Measurements from ENCODE around the gene OGFOD2.

OGFOD2 gene

GRCh38 chr12:122990961-122991622, 16.0 kb downstream of the OGFOD2 start:
- DNase-seq (ENCODE audit: low read depth, low spot score): no peak
- POLR2A ChIA-PET: no interaction called here
- CTCF ChIA-PET: interaction anchor here (1.1 to 6.0 kb wide), 2 partner anchors 241 to 246 kb away, joined by 3 to 27 read pairs; no protein-coding TSS in a partner anchor
- TF ChIP-seq, protein P1, sequence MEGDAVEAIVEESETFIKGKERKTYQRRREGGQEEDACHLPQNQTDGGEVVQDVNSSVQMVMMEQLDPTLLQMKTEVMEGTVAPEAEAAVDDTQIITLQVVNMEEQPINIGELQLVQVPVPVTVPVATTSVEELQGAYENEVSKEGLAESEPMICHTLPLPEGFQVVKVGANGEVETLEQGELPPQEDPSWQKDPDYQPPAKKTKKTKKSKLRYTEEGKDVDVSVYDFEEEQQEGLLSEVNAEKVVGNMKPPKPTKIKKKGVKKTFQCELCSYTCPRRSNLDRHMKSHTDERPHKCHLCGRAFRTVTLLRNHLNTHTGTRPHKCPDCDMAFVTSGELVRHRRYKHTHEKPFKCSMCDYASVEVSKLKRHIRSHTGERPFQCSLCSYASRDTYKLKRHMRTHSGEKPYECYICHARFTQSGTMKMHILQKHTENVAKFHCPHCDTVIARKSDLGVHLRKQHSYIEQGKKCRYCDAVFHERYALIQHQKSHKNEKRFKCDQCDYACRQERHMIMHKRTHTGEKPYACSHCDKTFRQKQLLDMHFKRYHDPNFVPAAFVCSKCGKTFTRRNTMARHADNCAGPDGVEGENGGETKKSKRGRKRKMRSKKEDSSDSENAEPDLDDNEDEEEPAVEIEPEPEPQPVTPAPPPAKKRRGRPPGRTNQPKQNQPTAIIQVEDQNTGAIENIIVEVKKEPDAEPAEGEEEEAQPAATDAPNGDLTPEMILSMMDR (IDR thresholded peaks at IDR 0.05; ENCODE audit: insufficient read depth, low read length, missing control alignments): no peak
- no peak overlapping the region for H3K4me3 ChIP-seq (ENCODE audit: low read depth, low read length)

DNA sequence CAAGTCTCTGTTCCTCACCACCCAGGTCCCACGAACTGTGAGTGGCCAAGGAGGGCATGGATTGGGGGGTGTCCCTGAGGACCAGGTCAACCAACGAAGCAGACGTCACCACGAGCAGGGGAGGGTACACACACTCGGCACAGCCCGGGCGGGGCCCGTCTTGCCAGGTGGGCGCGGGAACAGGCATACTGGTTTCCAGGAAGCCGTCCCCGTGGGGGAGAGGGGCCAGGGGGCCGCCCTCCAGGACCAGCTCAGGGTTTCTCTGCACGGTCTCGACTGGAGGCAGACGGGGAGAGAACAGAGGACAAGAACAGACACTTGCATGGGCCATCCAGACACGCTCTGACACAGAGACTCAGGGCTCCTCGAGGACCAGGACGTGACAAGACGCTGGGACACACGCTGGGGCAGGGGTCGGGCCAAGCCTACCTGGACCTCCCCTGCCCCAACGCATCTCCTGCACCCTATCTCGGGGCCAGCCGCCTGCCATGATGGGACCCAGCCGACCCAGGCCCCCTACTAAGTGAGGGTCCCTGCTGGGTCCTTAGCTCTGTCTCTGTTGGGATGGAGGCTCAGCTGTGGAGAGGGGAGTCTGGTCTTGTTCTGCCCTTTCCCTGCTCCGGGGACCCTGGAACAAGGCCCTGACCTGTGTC, 16.7 kb downstream of the OGFOD2 start:
- ChIA-PET POLR2A (no interaction called here), CTCF (interaction anchor here (1.1 kb wide), 1 partner anchor 240 kb away, joined by 3 read pairs; no protein-coding TSS in a partner anchor)
- no peak for DNase-seq (ENCODE audit: low read depth, low spot score)
- TF ChIP-seq, protein P1 (IDR thresholded peaks at IDR 0.05; ENCODE audit: insufficient read depth, low read length, missing control alignments): no peak
- no peak overlapping the region for H3K4me3 ChIP-seq (ENCODE audit: low read depth, low read length)

- H3K4me3 ChIP-seq (ENCODE audit: low read depth, low read length): no peak overlapping the region
- POLR2A ChIA-PET: no interaction called here
- no peak for DNase-seq (ENCODE audit: low read depth, low spot score)
- CTCF ChIA-PET: no interaction called here
- TF ChIP-seq, protein P1 (IDR thresholded peaks at IDR 0.05; ENCODE audit: insufficient read depth, low read length, missing control alignments): no peak
Observed at GRCh38 chr12:122992386-122992785, 17.3 kb downstream of the OGFOD2 start.

DNA sequence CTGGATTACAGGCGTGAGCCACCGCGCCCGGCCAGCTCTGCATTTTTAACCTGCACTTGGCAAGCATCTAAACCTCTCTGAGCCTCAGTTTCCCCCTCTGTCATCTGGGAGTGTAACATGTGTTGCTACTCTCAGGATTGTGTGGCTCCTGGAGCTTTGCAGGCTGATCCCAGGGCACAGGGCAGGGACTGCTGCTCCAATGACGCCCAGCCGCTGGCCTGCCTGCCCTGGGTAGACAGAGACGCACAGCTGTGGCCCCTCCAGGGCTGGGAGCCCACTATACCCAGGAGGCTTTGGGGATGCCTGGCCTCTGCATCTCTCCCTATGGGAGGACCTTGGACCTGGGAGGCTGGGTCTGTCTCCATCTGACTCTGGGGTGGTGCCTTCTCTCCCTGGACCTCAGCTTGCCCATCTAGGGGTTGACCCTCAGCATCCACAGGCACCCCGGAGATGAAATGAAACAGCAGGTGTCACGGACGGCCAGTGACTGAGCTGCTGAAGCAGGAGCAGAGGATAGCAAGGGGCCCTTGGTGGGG, 19.2 kb downstream of the OGFOD2 start:
- ChIA-PET POLR2A (interaction anchor here (0.7 kb wide), 1 partner anchor 239 kb away, joined by 4 read pairs; the partner anchor contains the start of genes MPHOSPH9 and MTRFR), CTCF (interaction anchor here (1.4 kb wide), 1 partner anchor 244 kb away, joined by 3 read pairs; no protein-coding TSS in a partner anchor)
- DNase-seq (ENCODE audit: low read depth, low spot score): no peak
- TF ChIP-seq, protein P1 (IDR thresholded peaks at IDR 0.05; ENCODE audit: insufficient read depth, low read length, missing control alignments): no peak
- no peak overlapping the region for H3K4me3 ChIP-seq (ENCODE audit: low read depth, low read length)

GRCh38 chr12:122994781-122995502, 19.9 kb downstream of the OGFOD2 start:
- ChIA-PET CTCF (interaction anchor here (1.4 kb wide), 1 partner anchor 243 kb away, joined by 3 read pairs; no protein-coding TSS in a partner anchor), POLR2A (no interaction called here)
- no peak overlapping the region for H3K4me3 ChIP-seq (ENCODE audit: low read depth, low read length)
- no peak for DNase-seq (ENCODE audit: low read depth, low spot score)
- TF ChIP-seq, protein P1 (IDR thresholded peaks at IDR 0.05; ENCODE audit: insufficient read depth, low read length, missing control alignments): no peak
